ENCODE measurements around the gene IL16.

DNA sequence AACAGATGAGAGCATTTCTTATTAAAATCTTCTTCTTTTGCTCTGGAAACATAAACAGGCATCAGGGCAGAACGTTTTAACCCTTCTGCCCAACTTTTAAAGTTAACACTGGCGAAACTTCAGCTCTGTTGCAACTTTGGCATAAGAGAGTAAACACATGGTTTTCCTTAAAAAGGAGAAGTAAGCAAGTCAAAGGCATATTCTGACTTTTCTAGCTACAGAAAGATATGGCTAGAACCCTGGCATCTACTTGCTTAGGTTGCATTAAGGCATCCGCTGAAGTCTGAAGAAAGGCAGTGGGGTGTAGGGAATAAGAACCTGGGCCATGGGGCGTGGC lies 13.3 kb upstream of the IL16 start:
- TF ChIP-seq, protein P1, sequence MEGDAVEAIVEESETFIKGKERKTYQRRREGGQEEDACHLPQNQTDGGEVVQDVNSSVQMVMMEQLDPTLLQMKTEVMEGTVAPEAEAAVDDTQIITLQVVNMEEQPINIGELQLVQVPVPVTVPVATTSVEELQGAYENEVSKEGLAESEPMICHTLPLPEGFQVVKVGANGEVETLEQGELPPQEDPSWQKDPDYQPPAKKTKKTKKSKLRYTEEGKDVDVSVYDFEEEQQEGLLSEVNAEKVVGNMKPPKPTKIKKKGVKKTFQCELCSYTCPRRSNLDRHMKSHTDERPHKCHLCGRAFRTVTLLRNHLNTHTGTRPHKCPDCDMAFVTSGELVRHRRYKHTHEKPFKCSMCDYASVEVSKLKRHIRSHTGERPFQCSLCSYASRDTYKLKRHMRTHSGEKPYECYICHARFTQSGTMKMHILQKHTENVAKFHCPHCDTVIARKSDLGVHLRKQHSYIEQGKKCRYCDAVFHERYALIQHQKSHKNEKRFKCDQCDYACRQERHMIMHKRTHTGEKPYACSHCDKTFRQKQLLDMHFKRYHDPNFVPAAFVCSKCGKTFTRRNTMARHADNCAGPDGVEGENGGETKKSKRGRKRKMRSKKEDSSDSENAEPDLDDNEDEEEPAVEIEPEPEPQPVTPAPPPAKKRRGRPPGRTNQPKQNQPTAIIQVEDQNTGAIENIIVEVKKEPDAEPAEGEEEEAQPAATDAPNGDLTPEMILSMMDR (optimal IDR thresholded peaks at IDR 0.05 in 1 of 3, IDR thresholded peaks at IDR 0.05 in 1 of 3, conservative IDR thresholded peaks at IDR 0.05 in 1 of 3; ENCODE audit: extremely low read depth in 1 of 3, insufficient read depth in 2 of 3, low read length in 3 of 3), result no peak
- TF ChIP-seq EZH2 (IDR thresholded peaks at IDR 0.05; ENCODE audit: low read length), result no peak

Data from keratinocyte (primary cell).